Measurements from ENCODE around the gene INPP4B.

The INPP4B gene

DNA sequence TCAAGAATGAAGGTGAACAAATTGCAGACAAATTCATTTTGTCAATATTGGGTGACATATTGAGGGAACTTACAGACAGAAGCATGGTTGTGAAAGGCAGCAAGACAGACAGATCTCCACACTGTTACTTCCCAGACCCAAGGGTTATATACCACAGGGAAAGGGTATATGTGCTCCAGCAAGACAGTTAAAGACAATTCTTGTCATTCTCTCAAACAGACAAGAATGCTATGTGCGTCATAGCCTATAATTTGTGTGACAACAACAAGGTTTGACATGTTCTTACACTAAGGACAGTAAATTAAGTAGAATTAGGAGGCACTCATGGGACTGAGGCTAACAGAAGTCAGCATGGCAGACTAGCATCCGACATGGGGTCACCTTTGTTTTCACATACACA, 214.3 kb downstream of the INPP4B start:
- Histone ChIP-seq H3K27me3 (ENCODE audit: control insufficient read depth in 1 of 2, insufficient read depth in 2 of 2, low read length in 2 of 2) (no peaks in the 10 kb centered on the region), H3K27ac (ENCODE audit: low read length) (no peak overlapping the region), H3K9ac (ENCODE audit: low read length in 2 of 2) (no peak overlapping the region), H3K9me3 (ENCODE audit: control insufficient read depth in 2 of 2, low read length in 2 of 2) (no peaks in the 10 kb centered on the region), H3K4me1 (ENCODE audit: control insufficient read depth, insufficient read depth, low read length) (no peaks in the 10 kb centered on the region), H3K36me3 (ENCODE audit: control insufficient read depth in 2 of 2, insufficient read depth in 2 of 2, low read length in 2 of 2) (no peaks in the 10 kb centered on the region), H3K4me3 (ENCODE audit: low read length in 2 of 2) (no peak overlapping the region)

- H3K4me3 ChIP-seq (ENCODE audit: low read length in 2 of 2): no peak overlapping the region
- H3K9me3 ChIP-seq (ENCODE audit: control insufficient read depth in 2 of 2, low read length in 2 of 2): peaks cover 0 to 3% of the 10 kb centered on the region in 2 donors
- H3K27me3 ChIP-seq (ENCODE audit: control insufficient read depth in 1 of 2, insufficient read depth in 2 of 2, low read length in 2 of 2): no peaks in the 10 kb centered on the region
- H3K9ac ChIP-seq (ENCODE audit: low read length in 2 of 2): no peak overlapping the region
- no peak overlapping the region for H3K27ac ChIP-seq (ENCODE audit: low read length)
- H3K36me3 ChIP-seq (ENCODE audit: control insufficient read depth in 2 of 2, insufficient read depth in 2 of 2, low read length in 2 of 2): no peaks in the 10 kb centered on the region
- H3K4me1 ChIP-seq (ENCODE audit: control insufficient read depth, insufficient read depth, low read length): no peaks in the 10 kb centered on the region
Observed at GRCh38 chr4:142615324-142615665, 230.8 kb downstream of the INPP4B start.

GRCh38 chr4:142614621-142615323, 231.3 kb downstream of the INPP4B start:
- Histone ChIP-seq H3K27ac (ENCODE audit: low read length) (no peak overlapping the region), H3K4me1 (ENCODE audit: control insufficient read depth, insufficient read depth, low read length) (no peaks in the 10 kb centered on the region), H3K36me3 (ENCODE audit: control insufficient read depth in 2 of 2, insufficient read depth in 2 of 2, low read length in 2 of 2) (no peaks in the 10 kb centered on the region), H3K27me3 (ENCODE audit: control insufficient read depth in 1 of 2, insufficient read depth in 2 of 2, low read length in 2 of 2) (no peaks in the 10 kb centered on the region), H3K4me3 (ENCODE audit: low read length in 2 of 2) (no peak overlapping the region), H3K9me3 (ENCODE audit: control insufficient read depth in 2 of 2, low read length in 2 of 2) (no peaks in the 10 kb centered on the region), H3K9ac (ENCODE audit: low read length in 2 of 2) (no peak overlapping the region)

GRCh38 chr4:142607976-142608375, 238.1 kb downstream of the INPP4B start:
- no peak overlapping the region for H3K9ac ChIP-seq (ENCODE audit: low read length in 2 of 2)
- H3K36me3 ChIP-seq (ENCODE audit: control insufficient read depth in 2 of 2, insufficient read depth in 2 of 2, low read length in 2 of 2): no peaks in the 10 kb centered on the region
- H3K27me3 ChIP-seq (ENCODE audit: control insufficient read depth in 1 of 2, insufficient read depth in 2 of 2, low read length in 2 of 2): no peaks in the 10 kb centered on the region
- H3K4me1 ChIP-seq (ENCODE audit: control insufficient read depth, insufficient read depth, low read length): no peaks in the 10 kb centered on the region
- H3K9me3 ChIP-seq (ENCODE audit: control insufficient read depth in 2 of 2, low read length in 2 of 2): peaks cover 0 to 6% of the 10 kb centered on the region in 2 donors
- no peak overlapping the region for H3K4me3 ChIP-seq (ENCODE audit: low read length in 2 of 2)
- no peak overlapping the region for H3K27ac ChIP-seq (ENCODE audit: low read length)

DNA sequence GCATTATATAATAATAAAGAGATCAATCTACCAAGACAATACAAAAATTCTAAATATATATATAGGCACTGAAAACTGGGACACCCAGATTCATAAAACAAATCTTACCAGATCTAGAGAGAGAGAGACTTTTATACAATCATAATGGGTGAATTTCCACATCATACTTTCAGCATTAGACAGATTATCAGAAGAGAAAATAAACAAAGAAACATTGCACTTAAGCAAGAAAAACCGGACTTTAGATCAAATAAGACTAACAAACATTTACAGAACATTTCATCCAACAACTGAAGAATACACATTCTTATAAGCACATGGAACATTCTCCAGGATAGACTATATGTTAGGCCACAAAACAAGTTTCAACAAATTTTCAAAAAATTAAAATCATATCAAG, 245.1 kb downstream of the INPP4B start:
- Histone ChIP-seq H3K36me3 (ENCODE audit: control insufficient read depth in 2 of 2, insufficient read depth in 2 of 2, low read length in 2 of 2) (no peaks in the 10 kb centered on the region), H3K4me3 (ENCODE audit: low read length in 2 of 2) (no peak overlapping the region), H3K27me3 (ENCODE audit: control insufficient read depth in 1 of 2, insufficient read depth in 2 of 2, low read length in 2 of 2) (no peaks in the 10 kb centered on the region), H3K9ac (ENCODE audit: low read length in 2 of 2) (no peak overlapping the region), H3K9me3 (ENCODE audit: control insufficient read depth in 2 of 2, low read length in 2 of 2) (peaks cover 0 to 7% of the 10 kb centered on the region in 2 donors), H3K27ac (ENCODE audit: low read length) (no peak overlapping the region), H3K4me1 (ENCODE audit: control insufficient read depth, insufficient read depth, low read length) (no peaks in the 10 kb centered on the region)

- Histone ChIP-seq H3K4me3 (ENCODE audit: low read length in 2 of 2) (no peak overlapping the region), H3K27ac (ENCODE audit: low read length) (no peak overlapping the region), H3K9me3 (ENCODE audit: control insufficient read depth in 2 of 2, low read length in 2 of 2) (peaks cover 0 to 2% of the 10 kb centered on the region in 2 donors), H3K36me3 (ENCODE audit: control insufficient read depth in 2 of 2, insufficient read depth in 2 of 2, low read length in 2 of 2) (no peaks in the 10 kb centered on the region), H3K27me3 (ENCODE audit: control insufficient read depth in 1 of 2, insufficient read depth in 2 of 2, low read length in 2 of 2) (no peaks in the 10 kb centered on the region), H3K9ac (ENCODE audit: low read length in 2 of 2) (no peak overlapping the region), H3K4me1 (ENCODE audit: control insufficient read depth, insufficient read depth, low read length) (no peaks in the 10 kb centered on the region)
Observed at GRCh38 chr4:142598132-142598531, 248.0 kb downstream of the INPP4B start.

DNA sequence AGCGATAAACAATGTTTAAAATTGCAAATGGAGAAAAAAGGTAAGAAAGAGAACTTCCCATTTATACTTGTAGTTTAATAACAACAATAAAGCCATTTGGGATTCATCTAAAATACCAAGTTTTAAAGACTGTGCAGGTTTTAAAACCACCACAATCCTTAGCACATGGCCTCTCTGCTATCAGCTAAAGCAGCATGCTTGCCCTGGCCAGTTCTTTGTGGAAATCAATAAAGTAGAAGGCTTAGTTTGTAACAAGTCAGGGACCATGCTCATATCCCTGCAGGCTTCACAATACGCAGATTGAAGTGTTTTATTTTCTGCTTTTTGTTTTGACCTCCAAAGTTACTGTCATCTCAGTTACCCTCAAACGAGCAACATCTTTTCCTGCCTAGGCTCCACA, 249.5 kb downstream of the INPP4B start:
- Histone ChIP-seq H3K4me1 (ENCODE audit: control insufficient read depth, insufficient read depth, low read length) (no peaks in the 10 kb centered on the region), H3K36me3 (ENCODE audit: control insufficient read depth in 2 of 2, insufficient read depth in 2 of 2, low read length in 2 of 2) (no peaks in the 10 kb centered on the region), H3K9me3 (ENCODE audit: control insufficient read depth in 2 of 2, low read length in 2 of 2) (no peaks in the 10 kb centered on the region), H3K9ac (ENCODE audit: low read length in 2 of 2) (no peak overlapping the region), H3K27ac (ENCODE audit: low read length) (no peak overlapping the region), H3K4me3 (ENCODE audit: low read length in 2 of 2) (no peak overlapping the region), H3K27me3 (ENCODE audit: control insufficient read depth in 1 of 2, insufficient read depth in 2 of 2, low read length in 2 of 2) (no peaks in the 10 kb centered on the region)

DNA sequence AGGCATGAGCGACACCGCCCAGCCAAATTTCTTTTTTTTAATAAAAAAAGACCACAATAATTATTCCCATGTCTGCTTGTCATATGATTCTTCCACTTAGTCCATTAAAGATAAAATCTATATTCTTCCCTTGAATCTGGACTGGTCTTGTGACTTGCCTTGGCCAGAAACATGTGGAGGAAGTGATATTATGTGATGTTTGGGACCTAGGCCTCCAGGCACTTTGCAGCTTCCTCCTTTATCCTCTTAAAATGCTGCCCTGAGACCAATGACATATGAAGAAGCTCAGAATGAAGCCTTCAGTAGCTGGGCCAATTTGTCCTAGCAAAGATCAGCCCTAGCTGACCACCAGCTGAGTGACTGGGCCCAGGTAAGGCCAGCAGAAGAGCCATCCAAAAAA, 250.0 kb downstream of the INPP4B start:
- H3K4me1 ChIP-seq (ENCODE audit: control insufficient read depth, insufficient read depth, low read length): no peaks in the 10 kb centered on the region
- H3K4me3 ChIP-seq (ENCODE audit: low read length in 2 of 2): no peak overlapping the region
- no peaks in the 10 kb centered on the region for H3K36me3 ChIP-seq (ENCODE audit: control insufficient read depth in 2 of 2, insufficient read depth in 2 of 2, low read length in 2 of 2)
- no peak overlapping the region for H3K9ac ChIP-seq (ENCODE audit: low read length in 2 of 2)
- H3K27me3 ChIP-seq (ENCODE audit: control insufficient read depth in 1 of 2, insufficient read depth in 2 of 2, low read length in 2 of 2): no peaks in the 10 kb centered on the region
- H3K27ac ChIP-seq (ENCODE audit: low read length): no peak overlapping the region
- no peaks in the 10 kb centered on the region for H3K9me3 ChIP-seq (ENCODE audit: control insufficient read depth in 2 of 2, low read length in 2 of 2)

DNA sequence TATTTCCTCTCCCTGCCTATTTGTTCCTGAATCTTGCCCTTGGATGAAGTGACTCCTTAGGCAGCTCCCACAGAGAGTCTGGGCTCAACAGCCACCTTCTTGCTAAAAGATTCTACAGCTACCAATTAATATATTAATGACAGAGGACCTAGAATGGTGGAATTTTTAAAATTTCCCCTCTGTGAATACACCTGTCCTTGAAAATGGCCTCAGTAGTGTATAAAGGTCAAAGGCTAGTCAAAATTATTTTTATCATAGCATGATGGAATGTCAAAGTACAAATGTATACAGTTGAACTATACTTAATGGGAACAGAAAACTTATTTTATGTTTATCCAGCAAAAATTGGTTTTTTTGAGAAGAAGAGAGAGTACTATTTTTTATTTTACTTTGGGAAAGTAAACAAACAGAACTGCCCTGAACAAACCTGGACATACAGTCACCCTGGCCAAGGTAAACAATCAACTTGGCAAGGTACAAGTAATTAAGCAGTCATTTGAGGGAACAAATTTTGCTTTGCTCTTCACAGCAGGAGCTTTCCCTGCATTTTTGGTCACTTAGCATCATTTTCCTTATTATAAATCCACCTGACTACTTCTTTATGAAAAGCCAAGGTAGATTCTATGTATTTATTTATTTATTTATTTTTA, 250.8 kb downstream of the INPP4B start:
- H3K27me3 ChIP-seq (ENCODE audit: control insufficient read depth in 1 of 2, insufficient read depth in 2 of 2, low read length in 2 of 2): no peaks in the 10 kb centered on the region
- no peak overlapping the region for H3K9ac ChIP-seq (ENCODE audit: low read length in 2 of 2)
- H3K4me3 ChIP-seq (ENCODE audit: low read length in 2 of 2): no peak overlapping the region
- H3K9me3 ChIP-seq (ENCODE audit: control insufficient read depth in 2 of 2, low read length in 2 of 2): no peaks in the 10 kb centered on the region
- no peak overlapping the region for H3K27ac ChIP-seq (ENCODE audit: low read length)
- H3K4me1 ChIP-seq (ENCODE audit: control insufficient read depth, insufficient read depth, low read length): no peaks in the 10 kb centered on the region
- H3K36me3 ChIP-seq (ENCODE audit: control insufficient read depth in 2 of 2, insufficient read depth in 2 of 2, low read length in 2 of 2): no peaks in the 10 kb centered on the region

DNA sequence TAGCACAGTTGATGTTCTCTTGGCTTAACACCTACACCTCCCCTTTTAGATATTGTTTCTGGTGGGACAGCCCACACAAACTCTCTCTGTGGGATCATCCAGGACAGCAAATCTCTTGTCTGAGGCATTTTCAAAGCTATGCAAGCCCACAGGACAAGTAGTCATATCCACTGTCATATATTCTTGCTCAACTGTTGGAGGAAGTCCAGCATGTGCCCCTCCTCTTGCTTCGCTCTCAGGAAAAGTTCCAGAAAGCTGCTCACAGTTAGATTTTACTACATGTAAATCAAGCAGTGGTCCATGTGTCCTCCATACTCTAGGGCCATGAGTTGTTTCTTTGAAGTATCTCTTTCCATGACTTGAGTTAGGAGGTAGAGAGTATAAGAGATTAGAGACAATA, 260.7 kb downstream of the INPP4B start:
- H3K9me3 ChIP-seq (ENCODE audit: control insufficient read depth in 2 of 2, low read length in 2 of 2): no peaks in the 10 kb centered on the region
- no peaks in the 10 kb centered on the region for H3K4me1 ChIP-seq (ENCODE audit: control insufficient read depth, insufficient read depth, low read length)
- no peaks in the 10 kb centered on the region for H3K27me3 ChIP-seq (ENCODE audit: control insufficient read depth in 1 of 2, insufficient read depth in 2 of 2, low read length in 2 of 2)
- no peak overlapping the region for H3K4me3 ChIP-seq (ENCODE audit: low read length in 2 of 2)
- no peak overlapping the region for H3K9ac ChIP-seq (ENCODE audit: low read length in 2 of 2)
- no peak overlapping the region for H3K27ac ChIP-seq (ENCODE audit: low read length)
- no peaks in the 10 kb centered on the region for H3K36me3 ChIP-seq (ENCODE audit: control insufficient read depth in 2 of 2, insufficient read depth in 2 of 2, low read length in 2 of 2)

DNA sequence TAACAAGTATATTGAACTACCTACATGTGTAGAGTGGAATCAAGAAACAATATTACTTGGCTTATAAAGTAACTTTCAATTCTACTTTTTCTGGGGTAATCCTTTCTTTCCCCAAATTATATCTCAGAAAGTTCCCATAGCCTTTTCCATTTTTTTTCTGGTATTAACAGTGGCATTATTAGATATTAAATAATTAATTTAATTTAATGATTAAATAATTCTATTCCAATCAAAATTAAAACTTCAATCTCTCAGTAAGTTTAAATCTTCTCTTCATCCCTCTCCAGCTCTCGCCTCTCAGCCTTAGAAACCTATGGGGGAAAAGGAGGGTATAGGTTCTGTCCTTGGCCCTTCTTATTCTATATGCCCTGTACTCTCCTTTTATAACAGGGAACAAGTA, 262.4 kb downstream of the INPP4B start:
- Histone ChIP-seq H3K4me1 (ENCODE audit: control insufficient read depth, insufficient read depth, low read length) (no peaks in the 10 kb centered on the region), H3K36me3 (ENCODE audit: control insufficient read depth in 2 of 2, insufficient read depth in 2 of 2, low read length in 2 of 2) (no peaks in the 10 kb centered on the region), H3K9me3 (ENCODE audit: control insufficient read depth in 2 of 2, low read length in 2 of 2) (no peaks in the 10 kb centered on the region), H3K27ac (ENCODE audit: low read length) (no peak overlapping the region), H3K9ac (ENCODE audit: low read length in 2 of 2) (no peak overlapping the region), H3K27me3 (ENCODE audit: control insufficient read depth in 1 of 2, insufficient read depth in 2 of 2, low read length in 2 of 2) (no peaks in the 10 kb centered on the region), H3K4me3 (ENCODE audit: low read length in 2 of 2) (no peak overlapping the region)
